ENCODE measurements around the gene NUBP2.

NUBP2 gene

GRCh38 chr16:1772362-1772907 is 10.3 kb upstream of the NUBP2 start, which contains the start of gene EME2:
TSS of gene EME2 (plus strand) at chr16:1772810. CDS start at chr16:1773228, 418 bp downstream.
- peak within 1 kb of the TSS; percentile 94 for H3K4me3 ChIP-seq (ENCODE audit: low read depth, low read length)
- no peak for DNase-seq (ENCODE audit: low read depth)
- TF ChIP-seq CTCF (IDR thresholded peaks at IDR 0.05; ENCODE audit: control insufficient read depth, extremely low read depth, insufficient read depth) = no peak

- peak within 1 kb of the TSS; percentile 94 for H3K4me3 ChIP-seq (ENCODE audit: low read depth, low read length)
- TF ChIP-seq CTCF (IDR thresholded peaks at IDR 0.05; ENCODE audit: control insufficient read depth, extremely low read depth, insufficient read depth) = peak; percentile 85
- DNase-seq (ENCODE audit: low read depth) = peak; percentile 59
These were observed 9.7 kb upstream of the NUBP2 start, which contains the start of gene MRPS34 for GRCh38 chr16:1772908-1773702. TSS of gene MRPS34 (minus strand) at chr16:1773134. CDS start at chr16:1773119, 15 bp downstream.

- no peak for TF ChIP-seq CTCF (IDR thresholded peaks at IDR 0.05; ENCODE audit: control insufficient read depth, extremely low read depth, insufficient read depth)
- H3K4me3 ChIP-seq (ENCODE audit: low read depth, low read length) = peak overlapping the region; percentile 94
- DNase-seq (ENCODE audit: low read depth) = peak; percentile 50
These were observed 8.9 kb upstream of the NUBP2 start for GRCh38 chr16:1773703-1774447.

GRCh38 chr16:1774448-1774780 is 8.3 kb upstream of the NUBP2 start:
- H3K4me3 ChIP-seq (ENCODE audit: low read depth, low read length) = peak overlapping the region; percentile 94
- no peak for DNase-seq (ENCODE audit: low read depth)
- no peak for TF ChIP-seq CTCF (IDR thresholded peaks at IDR 0.05; ENCODE audit: control insufficient read depth, extremely low read depth, insufficient read depth)

- peak overlapping the region; percentile 94; the same call in 1 of the 2 replicates for H3K4me3 ChIP-seq (ENCODE audit: low read depth, low read length)
- no peak for TF ChIP-seq CTCF (IDR thresholded peaks at IDR 0.05; ENCODE audit: control insufficient read depth, extremely low read depth, insufficient read depth)
- DNase-seq (ENCODE audit: low read depth) = no peak
These were observed 7.5 kb upstream of the NUBP2 start for GRCh38 chr16:1775006-1775845.

Data from LNCaP clone FGC (cell line).